ENCODE measurements around the gene SREBF1.

The SREBF1 gene

GRCh38 chr17:17807440-17807839 is 29.3 kb downstream of the SREBF1 start:
- no peak for DNase-seq (ENCODE audit: low read depth)
- no peak for TF ChIP-seq CTCF (IDR thresholded peaks at IDR 0.05; ENCODE audit: control insufficient read depth, extremely low read depth, insufficient read depth)
- no peak overlapping the region for H3K4me3 ChIP-seq (ENCODE audit: low read depth, low read length)

- H3K4me3 ChIP-seq (ENCODE audit: low read depth, low read length), result no peak overlapping the region
- TF ChIP-seq CTCF (IDR thresholded peaks at IDR 0.05; ENCODE audit: control insufficient read depth, extremely low read depth, insufficient read depth), result no peak
- no peak for DNase-seq (ENCODE audit: low read depth)
These were observed 30.0 kb downstream of the SREBF1 start for GRCh38 chr17:17806611-17807274.

GRCh38 chr17:17806035-17806434 is 30.8 kb downstream of the SREBF1 start:
- no peak for TF ChIP-seq CTCF (IDR thresholded peaks at IDR 0.05; ENCODE audit: control insufficient read depth, extremely low read depth, insufficient read depth)
- no peak for DNase-seq (ENCODE audit: low read depth)

GRCh38 chr17:17805575-17805974 is 31.2 kb downstream of the SREBF1 start:
- no peak for TF ChIP-seq CTCF (IDR thresholded peaks at IDR 0.05; ENCODE audit: control insufficient read depth, extremely low read depth, insufficient read depth)
- no peak for DNase-seq (ENCODE audit: low read depth)
- H3K4me3 ChIP-seq (ENCODE audit: low read depth, low read length), result no peak overlapping the region

More at GRCh38 chr17:17806035-17806434, 30.8 kb downstream of the SREBF1 start:
- no peak overlapping the region for H3K4me3 ChIP-seq (ENCODE audit: low read depth, low read length)

- TF ChIP-seq CTCF (IDR thresholded peaks at IDR 0.05; ENCODE audit: control insufficient read depth, extremely low read depth, insufficient read depth), result no peak
- H3K4me3 ChIP-seq (ENCODE audit: low read depth, low read length), result no peak overlapping the region
These were observed 32.8 kb downstream of the SREBF1 start for GRCh38 chr17:17804007-17804406.

GRCh38 chr17:17801800-17802481 is 34.8 kb downstream of the SREBF1 start:
- TF ChIP-seq CTCF (IDR thresholded peaks at IDR 0.05; ENCODE audit: control insufficient read depth, extremely low read depth, insufficient read depth), result no peak
- DNase-seq (ENCODE audit: low read depth), result no peak
- H3K4me3 ChIP-seq (ENCODE audit: low read depth, low read length), result no peak overlapping the region

More at GRCh38 chr17:17804007-17804406, 32.8 kb downstream of the SREBF1 start:
- no peak for DNase-seq (ENCODE audit: low read depth)
